ENCODE data around the gene CLDN6.
"Not testable (repeated sequence)": the region's sequence is repeated elsewhere in the genome, so short reads cannot be mapped to it uniquely, and the experiment has no call there.

The CLDN6 gene

DNA sequence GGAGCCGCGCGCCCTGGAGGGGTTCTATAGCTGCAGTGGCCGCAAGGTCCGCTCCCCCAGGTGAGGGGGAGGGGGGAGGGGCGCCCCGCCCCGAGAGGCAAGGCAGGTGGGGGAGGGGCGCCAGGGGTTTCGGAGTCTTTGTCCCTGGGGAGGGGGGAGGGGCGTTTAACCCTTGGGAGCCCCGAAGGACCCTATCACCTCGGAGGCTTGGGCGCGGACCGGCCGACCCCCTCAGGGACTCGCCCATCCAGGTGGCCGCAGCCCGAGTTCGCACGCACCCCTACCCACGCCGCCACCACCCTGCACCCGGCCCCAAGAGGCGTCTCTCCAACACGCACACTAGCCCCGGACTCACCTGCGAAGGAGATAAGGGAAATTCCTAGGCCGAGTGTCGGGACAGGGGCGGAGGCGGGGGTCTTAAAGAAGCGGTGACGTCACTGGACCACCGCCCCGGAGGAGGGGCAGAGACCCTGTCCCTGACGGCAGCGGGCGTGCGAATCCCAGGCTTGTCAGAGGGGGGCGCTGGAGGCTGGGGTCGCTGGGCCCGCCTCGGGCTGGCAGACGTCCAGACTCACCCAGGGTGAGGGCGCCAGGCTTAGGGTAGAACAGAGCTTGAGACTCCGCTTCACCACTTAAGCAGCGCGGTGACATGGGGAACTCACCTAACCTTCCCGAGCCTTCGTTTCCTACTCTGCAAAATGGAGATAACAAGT is at the start of gene CLDN6:
CLDN6 (minus strand) TSS at position 390 of the 713 bp plus-strand sequence. CDS start 2,162 bp downstream, outside the sequence.
- DNase-seq: no peak

GRCh38 chr16:3066440-3066748 is 48.4 kb upstream of the CLDN6 start:
- DNase-seq: no peak

- DNase-seq: no peak
These were observed 47.9 kb upstream of the CLDN6 start for GRCh38 chr16:3065742-3066439.

DNA sequence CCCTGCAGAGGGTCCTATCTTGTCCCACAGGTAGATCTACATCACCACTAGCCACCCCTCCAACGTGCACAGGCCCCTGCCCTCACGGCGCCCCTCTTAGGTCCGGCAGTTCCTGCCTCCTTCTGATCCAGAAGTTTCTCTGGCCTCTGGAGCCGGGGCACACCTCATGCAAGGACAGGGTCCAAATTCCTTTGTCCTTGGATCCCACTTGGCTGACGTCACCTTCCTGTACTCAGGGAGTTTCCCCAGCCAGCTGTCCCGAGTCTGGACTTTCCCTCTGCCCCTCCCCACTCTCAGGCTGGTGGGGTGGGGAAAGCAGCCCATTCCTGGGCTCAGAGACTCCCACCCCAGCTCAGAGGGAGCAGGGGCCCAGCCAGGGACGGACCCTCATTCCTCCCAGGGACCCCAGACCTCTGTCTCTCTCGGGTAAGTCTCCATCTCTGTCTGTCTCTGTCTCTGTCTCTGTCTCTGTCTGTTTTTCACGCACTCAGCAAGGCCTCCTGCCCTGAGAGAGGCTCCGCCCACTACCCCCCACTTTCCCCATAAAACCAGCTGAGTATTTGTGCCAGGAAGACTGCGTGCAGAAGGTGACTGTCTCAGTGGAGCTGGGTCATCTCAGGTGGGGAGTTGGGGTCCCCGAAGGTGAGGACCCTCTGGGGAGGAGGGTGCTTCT is 47.2 kb upstream of the CLDN6 start, which contains the start of gene IL32:
IL32 (plus strand) TSS at position 572 of the 673 bp plus-strand sequence. CDS start 172 bp downstream, outside the sequence.
- DNase-seq: no peak

- DNase-seq: no peak
These were observed 45.8 kb upstream of the CLDN6 start for GRCh38 chr16:3063625-3064386.

DNA sequence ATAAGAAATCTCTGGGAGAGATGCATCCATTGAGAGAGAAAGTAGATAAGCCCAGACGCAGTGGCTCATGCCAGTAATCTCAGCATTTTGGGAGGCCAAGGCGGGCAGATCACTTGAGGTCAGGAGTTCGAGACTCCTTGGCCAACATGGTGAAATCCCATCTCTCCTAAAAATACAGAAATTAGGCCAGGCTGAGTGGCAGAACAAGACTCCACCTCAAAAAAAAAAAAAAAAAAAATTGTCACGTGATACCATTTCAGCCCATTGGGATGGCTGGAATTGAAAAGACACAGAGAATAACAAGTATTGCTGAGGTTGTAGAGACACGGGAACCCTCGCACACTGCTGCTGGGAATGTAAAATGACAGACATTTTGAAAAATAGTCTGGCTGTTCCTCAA is 44.6 kb upstream of the CLDN6 start:
- DNase-seq: no peak

DNA sequence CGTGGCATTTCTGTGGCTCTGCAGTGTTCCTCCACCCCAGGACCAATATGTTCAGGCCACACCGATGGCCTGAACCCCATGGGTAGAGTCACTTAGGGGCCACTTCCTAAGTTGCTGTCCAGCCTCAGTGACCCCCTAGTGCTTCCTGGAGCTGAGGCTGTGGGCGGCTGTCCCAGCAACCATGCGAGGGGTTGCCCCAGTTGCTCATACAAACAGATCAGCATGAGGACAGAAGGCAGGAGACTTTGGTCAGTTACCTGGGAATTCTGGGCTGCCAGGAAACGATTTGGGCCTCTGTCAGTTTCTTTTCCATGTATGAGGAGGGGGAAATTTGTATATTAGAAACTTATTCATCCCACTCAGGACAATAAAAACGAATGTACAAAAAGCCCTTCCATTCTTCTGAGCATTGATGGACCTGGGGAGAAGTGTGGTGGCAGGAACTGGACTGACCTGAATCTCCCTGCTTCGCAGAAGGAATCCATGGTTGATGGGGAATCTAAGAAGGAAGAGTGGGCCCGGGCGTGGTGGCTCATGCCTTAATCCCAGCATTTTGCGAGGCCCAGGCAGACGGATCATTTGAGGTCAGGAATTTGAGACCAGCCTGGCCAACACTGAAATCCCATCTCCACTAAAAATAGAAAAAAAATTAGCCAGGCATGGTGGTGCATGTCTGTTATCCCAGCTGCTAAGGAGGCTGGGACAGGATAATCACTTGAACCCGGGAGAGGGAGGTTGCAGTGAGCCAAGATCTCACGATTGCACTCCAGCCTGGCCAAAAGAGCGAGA is 42.5 kb upstream of the CLDN6 start:
- no peak for DNase-seq

DNA sequence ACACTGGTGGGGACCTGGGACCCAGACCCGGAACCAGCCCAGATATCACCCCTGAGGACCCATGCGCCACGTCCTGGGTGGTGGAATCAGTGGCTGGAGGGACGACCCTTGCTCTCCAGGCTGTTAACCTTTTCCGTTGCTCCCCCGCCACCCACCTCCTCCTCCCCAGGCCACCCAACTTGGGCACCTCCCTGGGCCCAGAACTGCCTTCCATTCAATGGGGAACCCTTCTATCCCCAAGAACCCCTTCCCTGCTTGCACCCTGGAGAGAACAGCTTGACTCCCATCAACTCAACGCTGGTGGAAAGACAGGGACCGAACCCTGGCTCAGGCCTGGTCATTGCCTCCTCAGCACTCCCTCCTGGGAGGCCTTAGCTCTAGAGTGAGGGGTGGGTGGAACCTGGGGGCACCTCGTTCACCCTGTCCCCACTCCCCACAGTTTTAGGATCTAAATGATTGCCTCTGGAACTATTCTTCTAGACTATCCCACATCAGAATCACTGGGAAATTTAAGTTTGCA is 41.8 kb upstream of the CLDN6 start:
- no peak for DNase-seq

GRCh38 chr16:3059041-3059722 is 41.2 kb upstream of the CLDN6 start:
- DNase-seq: peak; percentile 39 to 80

DNA sequence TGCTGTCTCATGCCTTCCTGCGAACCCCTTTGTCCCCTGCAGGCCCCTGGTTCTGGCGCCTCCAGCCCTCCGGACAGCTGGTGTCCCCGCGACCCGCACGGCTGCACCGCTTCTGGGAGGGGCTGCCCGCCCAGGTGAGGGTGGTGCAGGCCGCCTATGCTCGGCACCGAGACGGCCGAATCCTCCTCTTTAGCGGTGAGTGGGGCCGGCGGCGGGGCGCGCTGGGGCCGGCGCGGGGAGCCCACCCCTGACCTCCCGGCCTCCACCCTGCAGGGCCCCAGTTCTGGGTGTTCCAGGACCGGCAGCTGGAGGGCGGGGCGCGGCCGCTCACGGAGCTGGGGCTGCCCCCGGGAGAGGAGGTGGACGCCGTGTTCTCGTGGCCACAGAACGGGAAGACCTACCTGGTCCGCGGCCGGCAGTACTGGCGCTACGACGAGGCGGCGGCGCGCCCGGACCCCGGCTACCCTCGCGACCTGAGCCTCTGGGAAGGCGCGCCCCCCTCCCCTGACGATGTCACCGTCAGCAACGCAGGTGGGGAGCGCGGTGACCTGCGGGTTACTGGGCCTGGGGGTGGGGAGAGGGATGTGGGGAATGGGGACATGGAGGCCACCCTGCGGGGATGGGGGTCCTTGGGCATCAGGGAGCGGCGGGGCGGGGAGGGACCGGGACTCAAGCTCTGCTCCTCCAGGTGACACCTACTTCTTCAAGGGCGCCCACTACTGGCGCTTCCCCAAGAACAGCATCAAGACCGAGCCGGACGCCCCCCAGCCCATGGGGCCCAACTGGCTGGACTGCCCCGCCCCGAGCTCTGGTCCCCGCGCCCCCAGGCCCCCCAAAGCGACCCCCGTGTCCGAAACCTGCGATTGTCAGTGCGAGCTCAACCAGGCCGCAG is 40.4 kb upstream of the CLDN6 start:
- DNase-seq: no peak

- DNase-seq: no peak
These were observed 39.5 kb upstream of the CLDN6 start for GRCh38 chr16:3057181-3058138.

DNA sequence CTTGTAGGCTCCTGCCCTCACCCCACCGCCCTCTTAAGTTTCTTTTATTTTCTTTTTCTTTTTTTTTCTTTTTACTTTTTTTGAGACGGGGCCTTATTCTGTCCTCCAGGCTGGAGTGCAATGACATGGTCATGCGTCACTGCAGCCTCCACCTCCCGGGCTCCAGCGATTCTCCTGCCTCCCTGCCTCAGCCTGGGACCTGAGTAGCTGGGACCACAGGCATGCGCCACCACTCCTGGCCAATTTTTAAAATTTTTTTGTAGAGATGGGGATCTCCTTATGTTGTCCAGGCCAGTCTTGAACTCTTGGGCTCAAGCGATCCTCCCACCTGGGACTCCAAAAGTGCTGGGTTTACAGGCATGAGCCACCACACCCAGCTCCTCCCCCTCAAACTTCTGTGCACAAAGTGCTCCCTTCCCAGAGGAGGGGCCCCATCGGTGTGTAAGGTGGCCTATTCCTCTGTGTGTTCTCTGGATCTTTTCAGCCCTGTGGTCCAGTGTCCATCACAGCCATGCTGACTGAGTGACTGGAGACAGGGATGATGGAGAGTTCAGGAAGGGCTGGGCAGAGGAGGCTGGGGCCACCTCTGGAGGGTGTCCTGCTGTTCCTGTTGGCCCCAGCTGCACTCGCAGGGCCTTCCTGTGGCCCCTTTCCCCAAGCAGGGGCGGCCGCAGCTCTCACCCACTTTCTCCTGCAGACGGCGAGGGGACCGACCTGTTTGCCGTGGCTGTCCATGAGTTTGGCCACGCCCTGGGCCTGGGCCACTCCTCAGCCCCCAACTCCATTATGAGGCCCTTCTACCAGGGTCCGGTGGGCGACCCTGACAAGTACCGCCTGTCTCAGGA is 38.6 kb upstream of the CLDN6 start:
- no peak for DNase-seq

- not testable (repeated sequence) for DNase-seq
These were observed 37.7 kb upstream of the CLDN6 start for GRCh38 chr16:3055734-3056115.

GRCh38 chr16:3054965-3055733 is 37.2 kb upstream of the CLDN6 start:
- DNase-seq: no peak

- DNase-seq: not testable (repeated sequence)
These were observed 35.3 kb upstream of the CLDN6 start for GRCh38 chr16:3053330-3053710.

GRCh38 chr16:3052571-3053329 is 34.8 kb upstream of the CLDN6 start:
- DNase-seq: not testable (repeated sequence)

DNA sequence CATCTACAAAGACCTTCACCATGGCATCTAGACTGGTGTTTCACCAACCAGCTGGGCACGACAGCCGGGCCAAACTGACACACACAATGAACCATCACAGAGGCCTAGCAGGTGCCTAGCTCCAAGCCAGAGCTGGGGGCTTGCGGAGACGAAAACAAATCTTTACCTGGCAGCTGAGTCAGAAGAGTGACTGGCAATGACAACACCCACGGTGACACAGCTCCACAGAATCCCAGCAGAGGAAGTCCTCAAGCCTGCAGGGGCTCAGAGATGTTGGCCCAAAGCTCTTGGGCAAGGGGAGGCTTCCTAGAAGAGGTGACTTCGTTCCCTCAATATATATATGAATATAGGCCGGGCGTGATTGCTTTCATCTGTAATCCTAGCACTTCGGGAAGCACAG is 33.5 kb upstream of the CLDN6 start:
- no peak for DNase-seq
